Mammary epithelial cell (primary cell): Measurements from ENCODE around the gene TTLL13.

ENCODE experiments used
- CTCF ChIP-seq, 2 donors: IDR thresholded peaks in 1 of 2; conservative IDR thresholded peaks in 1 of 2; 2 replicates each; pipeline ENCODE4 v1.5.1; 2011 to 2012; ENCODE audit warnings: inconsistent platforms in 2 of 2, low read length in 2 of 2, mild to moderate bottlenecking in 2 of 2, control low read depth in 1 of 2, low read depth in 1 of 2; ENCODE audit not compliant: insufficient read depth in 1 of 2; ENCODE audit errors: extremely low read depth in 1 of 2
- EZH2 ChIP-seq: IDR thresholded peaks from 2 replicates; pipeline ENCODE4 v1.6.1; 2012; ENCODE audit warnings: low read length, inconsistent platforms, borderline replicate concordance

GRCh38 chr15:90287101-90287500, 37.7 kb downstream of the TTLL13 start:
- TF ChIP-seq CTCF (conservative IDR thresholded peaks at IDR 0.05 in 1 of 2, IDR thresholded peaks at IDR 0.05 in 1 of 2; ENCODE audit: extremely low read depth in 1 of 2, insufficient read depth in 1 of 2, low read depth in 1 of 2, low read length in 2 of 2) (no peak), EZH2 (no peak)
